HEK293 (cell line): Measurements from ENCODE around the gene ATP7B.

Source experiments
- ZNF274 ChIP-seq, 2 experiments: fragments of 200-500 bp in 1 of 2; fragments of 450-650 bp in 1 of 2; sonication (Bioruptor generic) in 1 of 2; formaldehyde crosslinking in 1 of 2; IDR thresholded peaks; 2 replicates each; pipeline versions ENCODE4 v1.5.1 to v1.6.1; 2014 to 2016; ENCODE audit warnings: borderline replicate concordance in 1 of 2, inconsistent platforms in 1 of 2, low read length in 1 of 2, missing biosample characterization in 1 of 2, missing genetic modification characterization in 1 of 2
- ZNF292 ChIP-seq: fragments of 450-650 bp; formaldehyde crosslinking; IDR thresholded peaks from 2 replicates; pipeline ENCODE4 v1.5.1; 2016; ENCODE audit warnings: low read depth, missing biosample characterization, missing genetic modification characterization, borderline replicate concordance
- ZNF626 ChIP-seq: fragments of 450-650 bp; sonication (Bioruptor Pico); formaldehyde crosslinking; IDR thresholded peaks from 2 replicates; pipeline ENCODE4 v1.5.1; 2018; ENCODE audit warnings: missing biosample characterization, missing genetic modification characterization, inconsistent platforms
- TF ChIP-seq, protein P1 (sequence below): fragments of 450-650 bp; formaldehyde crosslinking; IDR thresholded peaks from 2 replicates; pipeline ENCODE4 v1.5.1; 2017; ENCODE audit warnings: missing biosample characterization, mild to moderate bottlenecking, missing genetic modification characterization, moderate library complexity

GRCh38 chr13:52043675-52044074, 32.4 kb upstream of the ATP7B start:
- TF ChIP-seq ZNF292 (no peak), ZNF626 (tag by site-specific recombination) (no peak), ZNF274 (IDR thresholded peaks at IDR 0.05; ENCODE audit: low read length) (no peak), ZNF274 (tag by site-specific recombination; IDR thresholded peaks at IDR 0.05; ENCODE audit: borderline replicate concordance) (no peak)
- TF ChIP-seq, protein P1, sequence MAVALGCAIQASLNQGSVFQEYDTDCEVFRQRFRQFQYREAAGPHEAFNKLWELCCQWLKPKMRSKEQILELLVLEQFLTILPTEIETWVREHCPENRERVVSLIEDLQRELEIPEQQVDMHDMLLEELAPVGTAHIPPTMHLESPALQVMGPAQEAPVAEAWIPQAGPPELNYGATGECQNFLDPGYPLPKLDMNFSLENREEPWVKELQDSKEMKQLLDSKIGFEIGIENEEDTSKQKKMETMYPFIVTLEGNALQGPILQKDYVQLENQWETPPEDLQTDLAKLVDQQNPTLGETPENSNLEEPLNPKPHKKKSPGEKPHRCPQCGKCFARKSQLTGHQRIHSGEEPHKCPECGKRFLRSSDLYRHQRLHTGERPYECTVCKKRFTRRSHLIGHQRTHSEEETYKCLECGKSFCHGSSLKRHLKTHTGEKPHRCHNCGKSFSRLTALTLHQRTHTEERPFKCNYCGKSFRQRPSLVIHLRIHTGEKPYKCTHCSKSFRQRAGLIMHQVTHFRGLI (tag by site-specific recombination): no peak
